Smooth muscle cell (in vitro differentiated cells): Measurements from ENCODE around the gene YBEY. TPM values are rescaled to one million over a fixed set of nuclear protein-coding genes. Genes with fewer than 3 reads are reported as not detected.

Experiments
- DNase-seq: peaks from one replicate; lab custom pipeline; 2025; ENCODE audit not compliant: unreplicated experiment; lab: John Stamatoyannopoulos, UW
- H2AFZ ChIP-seq: fragments of 200-600 bp; sonication (generic); 2 replicates; pipeline ENCODE4 v1.6.0; 2016; ENCODE audit warnings: antibody characterized with exemption, low read depth, mild to moderate bottlenecking
- H3F3A ChIP-seq: fragments of 200-600 bp; sonication (generic); 2 replicates; pipeline ENCODE4 v1.6.0; 2017; ENCODE audit warnings: antibody characterized with exemption, low read depth
- H3K27ac ChIP-seq: fragments of 200-600 bp; sonication (generic); 2 replicates; pipeline ENCODE4 v1.5.1; 2016; ENCODE audit warnings: low read depth, mild to moderate bottlenecking
- H3K27me3 ChIP-seq: fragments of 200-600 bp; sonication (generic); 2 replicates; pipeline ENCODE4 v1.6.1; 2016; ENCODE audit warnings: low read depth, mild to moderate bottlenecking
- H3K36me3 ChIP-seq: fragments of 200-600 bp; sonication (generic); 2 replicates; pipeline ENCODE4 v1.5.1; 2016; ENCODE audit warnings: low read depth
- H3K4me1 ChIP-seq: fragments of 200-600 bp; sonication (generic); 2 replicates; pipeline ENCODE4 v1.5.1; 2016; ENCODE audit warnings: low read depth
- H3K4me2 ChIP-seq: fragments of 200-600 bp; sonication (generic); 2 replicates; pipeline ENCODE4 v1.6.0; 2016; ENCODE audit warnings: mild to moderate bottlenecking
- H3K4me3 ChIP-seq: fragments of 200-600 bp; sonication (generic); 2 replicates; pipeline ENCODE4 v1.5.1; 2016; ENCODE audit warnings: mild to moderate bottlenecking
- H3K79me2 ChIP-seq: fragments of 200-600 bp; sonication (generic); 2 replicates; pipeline ENCODE4 v1.6.0; 2016; ENCODE audit warnings: low read depth, mild to moderate bottlenecking
- H3K9ac ChIP-seq: fragments of 200-600 bp; sonication (generic); 2 replicates; pipeline ENCODE4 v1.6.0; 2016; ENCODE audit warnings: low read depth
- H3K9me3 ChIP-seq: fragments of 200-600 bp; sonication (generic); replicated peaks from 2 replicates; pipeline ENCODE4 v1.5.1; 2016; ENCODE audit warnings: low read depth
- H4K20me1 ChIP-seq: fragments of 200-600 bp; sonication (generic); 2 replicates; pipeline ENCODE4 v1.6.0; 2016; ENCODE audit warnings: low read depth
- WGBS: methylation state at CpG from one replicate; pipeline ENCODE4 v1.1.7; 2016; ENCODE audit warnings: low lambda C conversion rate; 5-methylcytosine and 5-hydroxymethylcytosine counted together
- polyA plus RNA-seq: library from polyadenylated mRNA; unstranded; fragments of >200 nt; fragmentation: Nextera tagmentation; extraction: Ambion mirVana; gene quantifications from 2 replicates; pipeline ENCODE4 v1.2.1, GENCODE V29; 2016
- total RNA-seq: library from RNA; depleted of rRNA; stranded (reverse); fragments of >200 nt; gene quantifications from 2 replicates; pipeline ENCODE4 v1.2.3, GENCODE V29; 2014
- TF ChIP-seq, protein P1 (sequence below): fragments of 200-600 bp; sonication (generic); IDR thresholded peaks from 2 replicates; pipeline ENCODE4 v1.5.1; 2017; ENCODE audit warnings: borderline replicate concordance, mild to moderate bottlenecking, antibody characterized with exemption; ENCODE audit not compliant: insufficient read depth, poor library complexity, severe bottlenecking

Gene YBEY
- total and polyA plus RNA-seq, 2 experiments from 2014 or later: 24.1 to 31.1 TPM

DNA sequence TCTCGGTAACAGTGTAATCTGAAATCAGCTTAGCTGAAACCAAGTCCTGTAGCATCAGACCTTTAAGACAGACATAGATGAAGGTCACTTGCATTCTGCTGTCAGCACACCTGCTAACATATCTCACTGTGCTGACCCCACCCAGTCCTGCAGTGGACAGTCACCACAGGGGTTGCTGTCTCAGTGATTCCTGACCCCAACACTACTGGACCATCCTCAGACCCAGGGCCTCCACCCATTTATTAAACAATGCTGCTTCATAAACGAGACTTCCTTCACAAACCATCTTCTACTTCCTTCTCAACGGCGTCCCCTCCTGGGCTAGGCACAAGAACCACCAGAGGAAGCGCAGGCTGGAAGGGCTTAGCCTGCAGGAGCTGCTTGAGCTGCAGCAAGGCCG is 39.8 kb upstream of the YBEY start:
- Histone ChIP-seq H3K9ac (no peak overlapping the region), H3K79me2 (no peaks in the 10 kb centered on the region), H3K27ac (no peak overlapping the region), H3K36me3 (peaks cover 38% of the 10 kb centered on the region), H2AFZ (no peak overlapping the region), H3K9me3 (no peaks in the 10 kb centered on the region), H3F3A (no peaks in the 10 kb centered on the region), H3K27me3 (no peaks in the 10 kb centered on the region), H4K20me1 (peaks cover 10% of the 10 kb centered on the region), H3K4me2 (no peak overlapping the region), H3K4me1 (no peaks in the 10 kb centered on the region), H3K4me3 (no peak overlapping the region)
- no peak for DNase-seq
- TF ChIP-seq, protein P1, sequence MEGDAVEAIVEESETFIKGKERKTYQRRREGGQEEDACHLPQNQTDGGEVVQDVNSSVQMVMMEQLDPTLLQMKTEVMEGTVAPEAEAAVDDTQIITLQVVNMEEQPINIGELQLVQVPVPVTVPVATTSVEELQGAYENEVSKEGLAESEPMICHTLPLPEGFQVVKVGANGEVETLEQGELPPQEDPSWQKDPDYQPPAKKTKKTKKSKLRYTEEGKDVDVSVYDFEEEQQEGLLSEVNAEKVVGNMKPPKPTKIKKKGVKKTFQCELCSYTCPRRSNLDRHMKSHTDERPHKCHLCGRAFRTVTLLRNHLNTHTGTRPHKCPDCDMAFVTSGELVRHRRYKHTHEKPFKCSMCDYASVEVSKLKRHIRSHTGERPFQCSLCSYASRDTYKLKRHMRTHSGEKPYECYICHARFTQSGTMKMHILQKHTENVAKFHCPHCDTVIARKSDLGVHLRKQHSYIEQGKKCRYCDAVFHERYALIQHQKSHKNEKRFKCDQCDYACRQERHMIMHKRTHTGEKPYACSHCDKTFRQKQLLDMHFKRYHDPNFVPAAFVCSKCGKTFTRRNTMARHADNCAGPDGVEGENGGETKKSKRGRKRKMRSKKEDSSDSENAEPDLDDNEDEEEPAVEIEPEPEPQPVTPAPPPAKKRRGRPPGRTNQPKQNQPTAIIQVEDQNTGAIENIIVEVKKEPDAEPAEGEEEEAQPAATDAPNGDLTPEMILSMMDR: no peak
- 89% methylated on average over 6 of the region's 6 CpGs for WGBS

DNA sequence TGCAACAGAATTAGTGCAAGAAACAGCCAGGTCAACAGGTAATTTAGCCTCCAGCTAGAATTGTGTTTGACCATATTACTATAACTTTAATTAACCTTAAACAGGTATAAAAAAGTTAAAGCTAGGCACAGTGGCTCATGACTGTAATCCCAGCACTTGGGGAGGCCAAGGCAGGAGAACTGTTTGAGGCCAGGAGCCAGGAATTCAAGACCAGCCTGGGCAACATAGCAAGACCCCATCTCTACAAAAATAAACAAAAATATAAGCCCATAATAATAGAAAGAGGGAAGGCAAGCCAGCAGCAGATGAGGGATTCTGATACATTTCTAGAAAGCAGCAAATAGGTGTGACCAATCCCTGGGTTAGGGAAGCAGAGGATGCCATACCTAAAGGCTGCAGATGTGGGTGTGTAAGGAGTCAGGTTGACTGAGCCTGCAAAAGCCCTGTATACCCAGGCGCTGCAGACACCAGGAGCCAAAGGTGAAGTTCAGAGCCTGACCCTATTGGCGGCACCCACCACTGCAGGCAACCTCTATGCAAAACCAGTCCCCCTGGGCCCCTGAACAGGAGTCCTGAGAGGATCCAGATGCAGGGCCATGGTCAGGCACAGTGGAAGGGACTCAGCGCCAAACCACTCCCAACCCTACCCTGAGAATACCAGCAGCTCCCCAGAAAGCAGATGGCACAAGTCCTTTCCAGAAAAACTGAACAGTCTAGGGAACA is 38.3 kb upstream of the YBEY start:
- H3K4me2 ChIP-seq: no peak overlapping the region
- H3K9ac ChIP-seq: no peak overlapping the region
- no peak overlapping the region for H3K27ac ChIP-seq
- H2AFZ ChIP-seq: no peak overlapping the region
- H3K36me3 ChIP-seq: peaks cover 31% of the 10 kb centered on the region
- WGBS: 97% methylated on average over 3 of the region's 3 CpGs
- H3K27me3 ChIP-seq: no peaks in the 10 kb centered on the region
- H3K4me3 ChIP-seq: no peak overlapping the region
- H4K20me1 ChIP-seq: peaks cover 10% of the 10 kb centered on the region
- no peaks in the 10 kb centered on the region for H3K9me3 ChIP-seq
- TF ChIP-seq, protein P1: no peak
- no peaks in the 10 kb centered on the region for H3K4me1 ChIP-seq
- no peaks in the 10 kb centered on the region for H3F3A ChIP-seq
- no peaks in the 10 kb centered on the region for H3K79me2 ChIP-seq
- no peak for DNase-seq

- Histone ChIP-seq H3K79me2 (no peaks in the 10 kb centered on the region), H3K4me3 (no peak overlapping the region), H3F3A (no peaks in the 10 kb centered on the region), H3K4me2 (no peak overlapping the region), H4K20me1 (peaks cover 10% of the 10 kb centered on the region), H3K36me3 (peaks cover 31% of the 10 kb centered on the region), H3K27me3 (no peaks in the 10 kb centered on the region), H3K4me1 (no peaks in the 10 kb centered on the region), H3K27ac (no peak overlapping the region), H2AFZ (no peak overlapping the region), H3K9me3 (no peaks in the 10 kb centered on the region), H3K9ac (no peak overlapping the region)
- no peak for DNase-seq
- TF ChIP-seq, protein P1: no peak
- WGBS: 92% methylated on average over 1 of the region's 1 CpG
Measured at GRCh38 chr21:46248422-46248782, 37.7 kb upstream of the YBEY start.

DNA sequence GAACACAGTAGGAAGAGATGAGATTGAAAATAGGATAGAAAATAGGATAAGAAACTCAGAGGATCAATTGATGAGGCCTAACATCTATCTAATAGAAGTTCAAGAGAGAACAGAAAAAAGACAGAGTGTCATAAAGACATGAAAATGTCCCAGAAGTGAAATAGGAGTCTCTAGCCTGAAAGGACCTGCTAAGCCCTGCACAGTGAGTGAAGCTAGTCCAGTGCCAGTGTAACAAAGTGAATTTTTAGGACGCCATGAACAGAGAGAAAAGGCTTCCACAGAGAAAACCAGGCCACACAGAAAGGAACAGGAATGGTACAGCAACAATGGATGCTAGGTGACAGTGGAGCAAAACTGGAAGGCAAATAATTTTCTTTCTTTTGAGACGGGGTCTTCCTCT is 37.3 kb upstream of the YBEY start:
- TF ChIP-seq, protein P1: no peak
- H4K20me1 ChIP-seq: peaks cover 10% of the 10 kb centered on the region
- DNase-seq: no peak
- no peaks in the 10 kb centered on the region for H3K9me3 ChIP-seq
- no peak overlapping the region for H2AFZ ChIP-seq
- no peaks in the 10 kb centered on the region for H3K4me1 ChIP-seq
- H3K79me2 ChIP-seq: no peaks in the 10 kb centered on the region
- peaks cover 31% of the 10 kb centered on the region for H3K36me3 ChIP-seq
- no peak overlapping the region for H3K4me3 ChIP-seq
- H3K4me2 ChIP-seq: no peak overlapping the region
- no peaks in the 10 kb centered on the region for H3K27me3 ChIP-seq
- H3K9ac ChIP-seq: no peak overlapping the region
- no peak overlapping the region for H3K27ac ChIP-seq
- 90% methylated on average over 2 of the region's 2 CpGs for WGBS
- no peaks in the 10 kb centered on the region for H3F3A ChIP-seq
